PFSK-1 (cell line): ENCODE measurements around the gene ARHGEF2.

Experiments used
- FOXP2 ChIP-seq: optimal IDR thresholded peaks from 2 replicates; pipeline ENCODE3; 2011; ENCODE audit warnings: borderline replicate concordance, control low read depth, inconsistent platforms; ENCODE audit not compliant: insufficient read depth; ENCODE audit errors: extremely low read length, extremely low read depth
- POLR2AphosphoS5 ChIP-seq: IDR thresholded peaks from 2 replicates; pipeline ENCODE4 v1.6.1; 2012; ENCODE audit warnings: low read depth, mild to moderate bottlenecking, control low read depth, low read length, moderate library complexity
- SIN3A ChIP-seq: IDR thresholded peaks from 2 replicates; pipeline ENCODE4 v1.6.1; 2012; ENCODE audit warnings: mild to moderate bottlenecking, low read length, moderate library complexity, borderline replicate concordance; ENCODE audit not compliant: insufficient read depth
- TAF1 ChIP-seq: IDR thresholded peaks from 2 replicates; pipeline ENCODE4 v1.6.1; 2012; ENCODE audit warnings: low read length, control low read depth, borderline replicate concordance; ENCODE audit not compliant: insufficient read depth
- TF ChIP-seq, protein P1 (sequence below), 2 experiments: IDR thresholded peaks; 2 replicates each; pipeline versions ENCODE4 v1.6.1 to v1.8.0; 2011 to 2012; ENCODE audit warnings: low read depth in 2 of 2, low read length in 2 of 2, control low read depth in 1 of 2, inconsistent platforms in 1 of 2, mild to moderate bottlenecking in 1 of 2, moderate library complexity in 1 of 2; ENCODE audit not compliant: insufficient read depth in 1 of 2

The ARHGEF2 gene

DNA sequence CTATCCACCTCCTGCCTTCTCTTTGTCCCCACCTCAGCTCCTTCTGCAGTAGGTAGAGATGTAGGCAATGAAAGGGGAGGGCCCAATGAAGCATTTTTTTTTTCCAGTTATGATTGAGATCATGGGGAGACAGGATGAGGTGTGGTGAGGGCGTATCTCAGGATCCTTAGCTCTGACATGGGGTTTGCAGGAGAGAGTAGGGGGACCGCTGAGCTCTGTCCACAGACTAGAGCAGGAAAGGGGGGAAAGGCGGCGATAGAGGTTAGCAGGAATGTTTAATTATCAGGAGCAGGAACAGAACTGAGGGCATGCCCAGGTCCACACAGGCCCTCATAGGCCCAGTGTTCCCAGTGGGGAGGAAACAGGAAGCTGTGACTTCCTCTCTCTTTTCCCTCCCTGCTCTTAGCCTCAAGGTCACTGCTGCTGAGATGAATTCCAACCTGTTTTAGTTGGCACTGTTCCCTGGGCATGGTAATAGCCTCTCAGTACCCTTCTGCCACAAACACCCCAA lies 37.8 kb downstream of the ARHGEF2 start:
- no peak for TF ChIP-seq POLR2AphosphoS5
- TF ChIP-seq TAF1 = no peak
- TF ChIP-seq, protein P1, sequence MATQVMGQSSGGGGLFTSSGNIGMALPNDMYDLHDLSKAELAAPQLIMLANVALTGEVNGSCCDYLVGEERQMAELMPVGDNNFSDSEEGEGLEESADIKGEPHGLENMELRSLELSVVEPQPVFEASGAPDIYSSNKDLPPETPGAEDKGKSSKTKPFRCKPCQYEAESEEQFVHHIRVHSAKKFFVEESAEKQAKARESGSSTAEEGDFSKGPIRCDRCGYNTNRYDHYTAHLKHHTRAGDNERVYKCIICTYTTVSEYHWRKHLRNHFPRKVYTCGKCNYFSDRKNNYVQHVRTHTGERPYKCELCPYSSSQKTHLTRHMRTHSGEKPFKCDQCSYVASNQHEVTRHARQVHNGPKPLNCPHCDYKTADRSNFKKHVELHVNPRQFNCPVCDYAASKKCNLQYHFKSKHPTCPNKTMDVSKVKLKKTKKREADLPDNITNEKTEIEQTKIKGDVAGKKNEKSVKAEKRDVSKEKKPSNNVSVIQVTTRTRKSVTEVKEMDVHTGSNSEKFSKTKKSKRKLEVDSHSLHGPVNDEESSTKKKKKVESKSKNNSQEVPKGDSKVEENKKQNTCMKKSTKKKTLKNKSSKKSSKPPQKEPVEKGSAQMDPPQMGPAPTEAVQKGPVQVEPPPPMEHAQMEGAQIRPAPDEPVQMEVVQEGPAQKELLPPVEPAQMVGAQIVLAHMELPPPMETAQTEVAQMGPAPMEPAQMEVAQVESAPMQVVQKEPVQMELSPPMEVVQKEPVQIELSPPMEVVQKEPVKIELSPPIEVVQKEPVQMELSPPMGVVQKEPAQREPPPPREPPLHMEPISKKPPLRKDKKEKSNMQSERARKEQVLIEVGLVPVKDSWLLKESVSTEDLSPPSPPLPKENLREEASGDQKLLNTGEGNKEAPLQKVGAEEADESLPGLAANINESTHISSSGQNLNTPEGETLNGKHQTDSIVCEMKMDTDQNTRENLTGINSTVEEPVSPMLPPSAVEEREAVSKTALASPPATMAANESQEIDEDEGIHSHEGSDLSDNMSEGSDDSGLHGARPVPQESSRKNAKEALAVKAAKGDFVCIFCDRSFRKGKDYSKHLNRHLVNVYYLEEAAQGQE (IDR thresholded peaks at IDR 0.05; ENCODE audit: insufficient read depth in 1 of 2, low read depth in 2 of 2, low read length in 2 of 2) = no peak
- TF ChIP-seq SIN3A = no peak
- no peak for TF ChIP-seq FOXP2

DNA sequence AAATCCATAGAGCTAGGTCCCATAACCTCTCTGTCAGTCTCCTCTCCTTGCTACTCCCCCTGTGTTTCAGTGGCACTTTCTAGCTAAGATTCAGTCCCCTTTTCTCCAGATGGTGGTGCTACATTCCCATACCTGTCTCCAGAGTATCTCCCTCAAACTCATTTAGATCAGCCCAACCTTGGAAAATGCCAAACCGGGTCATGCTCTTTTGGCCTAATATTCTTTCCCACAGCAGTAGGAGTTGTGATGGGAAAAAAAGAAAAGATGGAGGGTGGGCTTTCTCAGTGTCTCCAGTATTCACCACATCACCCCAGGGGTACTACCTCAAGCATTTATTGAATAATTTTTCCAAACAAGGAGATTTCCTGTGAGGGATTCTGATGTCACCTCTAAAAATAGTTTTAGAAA lies 40.1 kb downstream of the ARHGEF2 start:
- TF ChIP-seq FOXP2 (no peak), POLR2AphosphoS5 (no peak)

DNA sequence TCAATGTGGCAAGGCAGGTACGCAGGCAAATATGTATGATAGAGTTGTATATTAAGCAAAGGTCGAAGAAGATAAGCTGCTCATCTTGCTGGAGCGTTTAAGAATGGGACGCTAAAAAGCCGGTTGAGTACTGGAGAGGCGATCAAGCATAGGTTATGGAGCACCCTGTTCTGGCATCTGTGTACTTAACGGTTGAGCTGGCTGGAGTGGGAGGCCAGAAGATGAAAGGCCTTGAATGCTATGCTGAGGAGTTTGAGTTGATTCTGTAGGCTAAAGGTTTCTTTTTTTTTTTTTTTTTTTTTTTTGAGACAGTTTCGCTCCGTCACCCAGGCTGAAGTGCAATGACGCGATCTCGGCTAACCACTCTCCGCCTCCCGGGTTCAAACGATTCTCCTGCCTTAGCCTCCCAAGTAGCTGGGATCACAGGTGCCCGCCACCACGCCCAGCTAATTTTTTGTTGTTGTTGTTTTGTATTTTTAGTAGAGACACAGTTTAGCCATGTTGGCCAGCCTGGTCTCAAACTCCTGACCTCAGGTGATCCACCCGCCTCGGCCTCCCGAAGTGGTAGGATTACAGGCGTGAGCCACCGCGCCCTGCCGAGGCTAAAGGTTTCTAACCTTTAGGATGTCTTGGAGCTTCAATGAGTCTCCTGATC lies 43.3 kb downstream of the ARHGEF2 start:
- TF ChIP-seq SIN3A (no peak), FOXP2 (no peak), TAF1 (no peak), POLR2AphosphoS5 (no peak)
- TF ChIP-seq, protein P1 (IDR thresholded peaks at IDR 0.05; ENCODE audit: insufficient read depth in 1 of 2, low read depth in 2 of 2, low read length in 2 of 2) = no peak

DNA sequence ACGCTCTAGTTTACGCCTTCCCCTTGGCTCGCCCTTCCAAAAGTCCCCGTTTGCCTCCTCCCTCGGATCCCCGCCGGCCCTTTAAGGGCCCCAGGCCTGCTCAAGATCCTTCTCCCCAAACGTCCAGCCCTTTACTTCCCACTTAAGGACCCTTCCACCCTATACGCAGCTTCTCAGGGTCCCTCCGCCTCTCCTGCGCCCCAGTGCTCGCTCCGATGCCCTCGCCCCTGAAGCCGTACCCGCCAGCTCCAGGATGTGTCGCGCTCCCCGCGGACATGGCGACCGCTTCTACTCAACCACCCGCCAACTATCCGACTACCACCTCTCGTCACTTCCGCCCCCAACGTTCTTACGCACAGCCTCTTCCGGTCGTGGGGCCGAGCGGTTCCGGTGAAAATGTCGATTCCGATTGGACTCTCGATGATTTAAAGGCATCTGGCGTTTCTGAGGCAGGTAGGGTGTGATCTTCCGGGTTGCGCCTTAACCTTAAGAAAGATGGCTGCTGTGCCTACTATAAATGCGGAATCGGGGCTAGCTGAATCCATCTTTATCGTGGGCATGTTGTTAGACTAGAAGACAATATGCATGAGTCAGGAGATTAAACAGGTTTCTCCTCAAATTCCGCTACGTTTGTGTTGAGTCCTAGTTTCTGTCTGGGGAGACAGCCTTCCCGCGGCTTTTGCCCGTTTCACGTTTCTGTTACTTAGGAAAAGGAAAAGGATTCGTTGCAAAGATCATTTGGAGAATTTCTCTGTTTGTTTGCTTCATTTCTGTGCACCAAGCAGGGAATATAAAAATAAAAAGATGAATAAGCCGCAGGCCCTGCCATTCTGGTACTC lies 44.0 kb downstream of the ARHGEF2 start, which contains the start of gene KHDC4:
KHDC4 (minus strand) TSS at position 317 of the 839 bp plus-strand sequence; CDS start at position 277, 40 bp downstream.
- TF ChIP-seq FOXP2 = no peak
- TF ChIP-seq TAF1 = peak; percentile 89
- TF ChIP-seq SIN3A = 0 out of 2 replicates have a peak, but pooled peaks have one; percentile 47
- TF ChIP-seq POLR2AphosphoS5 = peak; percentile 95
- TF ChIP-seq, protein P1 (IDR thresholded peaks at IDR 0.05; ENCODE audit: insufficient read depth in 1 of 2, low read depth in 2 of 2, low read length in 2 of 2) = peak; percentile 1 to 24; a peak in 1 of 4 replicates

DNA sequence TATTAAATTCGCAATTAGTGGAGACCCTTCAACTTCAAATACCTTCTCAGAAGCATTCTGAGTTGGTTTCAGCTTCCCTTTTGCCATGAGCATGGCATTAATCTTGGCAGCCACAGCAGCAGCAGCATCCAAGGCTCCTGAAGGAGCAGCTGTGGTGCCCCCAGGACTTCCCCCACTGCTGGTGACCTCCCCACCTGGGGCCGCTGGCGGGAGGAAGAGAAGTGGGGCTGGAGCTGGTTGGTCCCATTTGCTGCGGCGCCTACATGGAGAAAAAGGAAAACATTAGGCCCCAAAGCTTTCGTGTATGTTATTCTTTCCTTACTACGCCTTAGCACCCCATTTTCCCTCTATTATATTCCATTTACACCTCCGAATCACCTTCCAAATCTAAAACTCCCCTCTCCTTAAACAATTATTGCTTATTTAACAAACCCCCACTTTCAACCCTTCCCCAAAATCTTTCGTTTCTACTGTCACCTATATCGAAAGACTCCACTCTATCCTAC lies 44.7 kb downstream of the ARHGEF2 start:
- TF ChIP-seq FOXP2 = no peak
- TF ChIP-seq TAF1 = no peak
- TF ChIP-seq, protein P1 (IDR thresholded peaks at IDR 0.05; ENCODE audit: insufficient read depth in 1 of 2, low read depth in 2 of 2, low read length in 2 of 2) = no peak
- no peak for TF ChIP-seq SIN3A
- TF ChIP-seq POLR2AphosphoS5 = no peak
